AG09319 (cell line): ENCODE results near the gene GUCD1.

Experiments used
- DNase-seq: peaks from one replicate; pipeline ENCODE4 v3.0.0-alpha.2; 2010; ENCODE audit warnings: low read depth; ENCODE audit errors: extremely low read depth
- CTCF ChIP-seq: IDR thresholded peaks from 2 replicates; pipeline ENCODE4 v1.5.1; 2011; ENCODE audit warnings: low read depth, mild to moderate bottlenecking, inconsistent platforms, low read length, moderate library complexity

Gene GUCD1

GRCh38 chr22:24585927-24586546, 31.1 kb upstream of the GUCD1 start:
- no peak for DNase-seq
- no peak for TF ChIP-seq CTCF

DNA sequence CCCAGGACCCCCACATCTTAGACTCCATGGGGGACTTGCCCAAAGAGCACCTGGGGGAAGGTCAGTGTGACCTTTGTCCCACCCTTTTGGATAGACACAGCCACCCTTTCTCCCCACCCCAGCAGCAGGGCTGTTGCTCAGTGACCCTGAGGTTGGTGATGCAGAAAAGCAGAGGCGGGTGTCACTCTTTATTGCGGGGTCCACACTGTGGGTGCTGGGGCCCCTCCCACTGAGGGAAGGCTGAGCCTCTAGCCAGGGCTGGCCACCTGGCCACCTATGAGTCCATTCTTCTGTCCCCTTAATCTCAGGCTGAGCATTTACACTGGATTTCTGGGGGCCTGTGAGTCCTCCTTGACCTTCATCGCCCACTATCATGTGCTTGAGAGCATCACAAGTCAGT, 30.5 kb upstream of the GUCD1 start:
- TF ChIP-seq CTCF: no peak
- no peak for DNase-seq

- no peak for TF ChIP-seq CTCF
- no peak for DNase-seq
These were observed 30.0 kb upstream of the GUCD1 start for GRCh38 chr22:24584871-24585411.

DNA sequence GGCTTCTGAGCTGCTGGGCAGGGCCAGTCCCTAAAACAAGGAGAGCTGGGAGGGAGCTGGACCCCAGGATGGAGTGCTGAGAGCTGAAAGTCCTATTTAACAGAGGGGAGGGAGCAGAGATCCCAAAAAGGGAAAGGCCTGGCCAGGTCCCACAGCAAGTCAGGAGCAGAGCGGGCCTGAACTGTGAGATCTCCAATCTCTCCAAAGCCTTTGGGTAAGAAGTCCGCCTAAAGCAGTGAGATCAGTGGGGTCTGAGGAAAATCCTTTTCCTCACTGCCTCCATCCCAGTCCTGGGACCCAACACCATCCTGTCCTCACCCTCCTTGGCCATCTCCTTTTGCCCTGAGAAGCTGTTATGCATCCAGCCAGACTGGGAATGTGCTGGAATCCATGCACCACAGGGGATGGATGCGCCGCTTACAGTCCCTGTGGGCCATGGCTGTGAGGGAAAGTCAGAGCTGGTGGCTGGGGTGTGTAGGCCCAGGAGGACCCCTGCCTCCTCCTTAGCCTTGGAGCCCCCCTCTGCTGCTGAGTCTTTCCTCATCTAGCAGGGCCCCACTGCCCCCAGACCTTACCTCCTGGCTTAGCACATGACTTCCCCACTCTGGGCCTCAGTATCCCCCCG, 29.3 kb upstream of the GUCD1 start:
- DNase-seq: no peak
- TF ChIP-seq CTCF: no peak

DNA sequence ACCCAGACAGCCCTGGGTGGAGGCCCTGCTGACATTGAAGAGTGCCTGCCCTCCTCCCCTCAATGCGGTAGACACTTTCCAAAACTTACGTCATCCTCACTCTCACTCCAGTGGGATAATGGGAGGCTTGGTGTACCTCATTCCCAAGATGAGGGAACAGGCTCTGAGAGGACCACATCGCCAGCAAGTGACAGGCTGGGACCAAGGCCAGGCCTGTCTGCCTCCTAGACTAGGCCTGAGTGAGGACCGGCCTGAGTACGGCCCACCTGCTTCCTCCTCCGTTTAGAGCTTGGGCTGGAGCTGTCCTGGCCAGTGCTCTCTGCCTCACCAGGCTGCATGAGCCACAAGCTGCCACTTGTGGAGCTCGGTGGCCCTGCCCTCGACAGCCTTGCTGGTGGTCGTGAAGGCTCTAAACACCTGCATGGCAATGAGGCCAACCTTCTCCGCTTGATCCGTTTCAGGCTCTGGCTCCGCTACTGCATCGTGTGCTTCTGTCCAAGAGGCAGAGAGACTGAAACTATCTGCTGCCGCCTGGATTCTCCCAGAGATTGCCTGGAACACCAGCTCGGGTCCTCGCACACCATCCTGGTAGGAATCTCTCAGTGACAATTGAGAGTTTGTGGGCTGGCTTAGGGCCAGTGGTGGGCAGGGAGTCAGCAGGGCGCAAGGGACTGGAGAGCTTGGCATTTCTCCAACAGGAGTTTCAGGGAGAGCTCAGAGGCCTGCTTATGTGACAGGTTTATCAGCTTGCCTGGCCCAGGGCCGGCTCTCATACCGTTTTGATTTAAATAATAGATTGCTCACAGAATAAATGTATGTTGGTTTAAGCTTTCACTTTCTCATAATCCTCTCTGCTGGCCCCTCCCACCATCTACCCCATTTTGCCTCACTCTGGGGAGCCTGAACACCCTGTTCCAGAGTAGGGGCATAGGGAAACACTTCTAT, 28.6 kb upstream of the GUCD1 start:
- no peak for DNase-seq
- no peak for TF ChIP-seq CTCF

- DNase-seq: no peak
- no peak for TF ChIP-seq CTCF
These were observed 27.3 kb upstream of the GUCD1 start for GRCh38 chr22:24582056-24582814.
